HuH-7 (cell line): Measurements from ENCODE around the gene NR5A1.
A peak's percentile ranks its signal among the peaks of the same experiment; 100 is the strongest.

Experiments used
- DNase-seq: peaks from one replicate; pipeline ENCODE4 v3.0.0; 2011; ENCODE audit warnings: low spot score

Gene NR5A1

GRCh38 chr9:124506931-124507879 lies at the start of gene NR5A1:
TSS of gene NR5A1 (minus strand) at chr9:124507399. CDS start at chr9:124503395, 4,004 bp downstream.
- DNase-seq = no peak

- DNase-seq = no peak
These were observed 47.8 kb upstream of the NR5A1 start for GRCh38 chr9:124555043-124555442.

GRCh38 chr9:124553738-124554137 lies 46.5 kb upstream of the NR5A1 start:
- no peak for DNase-seq

GRCh38 chr9:124552273-124552605 lies 45.0 kb upstream of the NR5A1 start:
- DNase-seq = no peak

- peak; percentile 60 for DNase-seq
These were observed 44.5 kb upstream of the NR5A1 start for GRCh38 chr9:124551472-124552272.

- DNase-seq = no peak
These were observed 42.9 kb upstream of the NR5A1 start for GRCh38 chr9:124550072-124550471.

- DNase-seq = no peak
These were observed 41.8 kb upstream of the NR5A1 start for GRCh38 chr9:124549016-124549415.

GRCh38 chr9:124544535-124544934 lies 37.3 kb upstream of the NR5A1 start:
- DNase-seq = no peak

GRCh38 chr9:124541824-124542223 lies 34.6 kb upstream of the NR5A1 start:
- DNase-seq = no peak

- DNase-seq = no peak
These were observed 30.7 kb upstream of the NR5A1 start for GRCh38 chr9:124537926-124538325.

GRCh38 chr9:124535846-124536245 lies 28.6 kb upstream of the NR5A1 start:
- no peak for DNase-seq

- no peak for DNase-seq
These were observed 25.7 kb upstream of the NR5A1 start for GRCh38 chr9:124532897-124533296.

- no peak for DNase-seq
These were observed 23.9 kb upstream of the NR5A1 start for GRCh38 chr9:124531115-124531514.

- DNase-seq = no peak
These were observed 23.0 kb upstream of the NR5A1 start for GRCh38 chr9:124530246-124530645.

- no peak for DNase-seq
These were observed 20.6 kb upstream of the NR5A1 start for GRCh38 chr9:124527781-124528180.

GRCh38 chr9:124526174-124526573 lies 19.0 kb upstream of the NR5A1 start:
- DNase-seq = no peak

GRCh38 chr9:124522121-124523098 lies 15.2 kb upstream of the NR5A1 start:
- DNase-seq = no peak

GRCh38 chr9:124521142-124521541 lies 13.9 kb upstream of the NR5A1 start:
- no peak for DNase-seq

GRCh38 chr9:124520206-124520596 lies 13.0 kb upstream of the NR5A1 start:
- peak; percentile 72 for DNase-seq

- DNase-seq = no peak
These were observed 10.9 kb upstream of the NR5A1 start for GRCh38 chr9:124518116-124518515.

GRCh38 chr9:124517600-124517999 lies 10.4 kb upstream of the NR5A1 start:
- DNase-seq = no peak

GRCh38 chr9:124514874-124515273 lies 7.7 kb upstream of the NR5A1 start:
- no peak for DNase-seq
